Measurements from ENCODE around the gene ZBED6.
A peak's percentile ranks its signal among the peaks of the same experiment; 100 is the strongest.
"Not testable (repeated sequence)": the region's sequence is repeated elsewhere in the genome, so short reads cannot be mapped to it uniquely, and the experiment has no call there.

ZBED6 gene

GRCh38 chr1:203795441-203796235 lies at the start of gene ZBED6, which contains the start of gene ZC3H11A:
TSS of gene ZBED6 (plus strand) at chr1:203795623. CDS start at chr1:203797523, 1,900 bp downstream.
TSS of gene ZC3H11A (plus strand) at chr1:203795623. CDS start at chr1:203817071, 21,448 bp downstream.
- no peak for TF ChIP-seq CTCF (IDR thresholded peaks at IDR 0.05; ENCODE audit: low read depth, low read length)

GRCh38 chr1:203746281-203746680 lies 49.1 kb upstream of the ZBED6 start:
- TF ChIP-seq CTCF (IDR thresholded peaks at IDR 0.05; ENCODE audit: low read depth, low read length), result no peak
- H3K4me3 ChIP-seq (ENCODE audit: low read depth, low read length), result no peak overlapping the region

More at GRCh38 chr1:203795441-203796235, at the start of gene ZBED6, which contains the start of gene ZC3H11A:
- H3K4me3 ChIP-seq (ENCODE audit: low read depth, low read length), result peak within 1 kb of the TSS; percentile 76

- no peak overlapping the region for H3K4me3 ChIP-seq (ENCODE audit: low read depth, low read length)
- TF ChIP-seq CTCF (IDR thresholded peaks at IDR 0.05; ENCODE audit: low read depth, low read length), result no peak
Observed at GRCh38 chr1:203751051-203751450, 44.4 kb upstream of the ZBED6 start.

GRCh38 chr1:203751618-203752361 lies 43.6 kb upstream of the ZBED6 start:
- H3K4me3 ChIP-seq (ENCODE audit: low read depth, low read length), result not testable (repeated sequence)

- TF ChIP-seq CTCF (IDR thresholded peaks at IDR 0.05; ENCODE audit: low read depth, low read length), result no peak
- H3K4me3 ChIP-seq (ENCODE audit: low read depth, low read length), result no peak overlapping the region
Observed at GRCh38 chr1:203754455-203754864, 41.0 kb upstream of the ZBED6 start.

GRCh38 chr1:203756036-203756435 lies 39.4 kb upstream of the ZBED6 start:
- no peak for TF ChIP-seq CTCF (IDR thresholded peaks at IDR 0.05; ENCODE audit: low read depth, low read length)
- H3K4me3 ChIP-seq (ENCODE audit: low read depth, low read length), result no peak overlapping the region

GRCh38 chr1:203758749-203759148 lies 36.7 kb upstream of the ZBED6 start:
- not testable (repeated sequence) for H3K4me3 ChIP-seq (ENCODE audit: low read depth, low read length)

GRCh38 chr1:203760506-203760905 lies 34.9 kb upstream of the ZBED6 start:
- TF ChIP-seq CTCF (IDR thresholded peaks at IDR 0.05; ENCODE audit: low read depth, low read length), result no peak
- H3K4me3 ChIP-seq (ENCODE audit: low read depth, low read length), result no peak overlapping the region

GRCh38 chr1:203761958-203762357 lies 33.5 kb upstream of the ZBED6 start:
- not testable (repeated sequence) for H3K4me3 ChIP-seq (ENCODE audit: low read depth, low read length)
